HFFc6 (cell line): Measurements from ENCODE around the gene NLGN1. TPM values are rescaled to one million over a fixed set of nuclear protein-coding genes. Genes with fewer than 3 reads are reported as not detected.

ENCODE experiments used
- DNase-seq: peaks from one replicate; pipeline ENCODE4 v3.0.0-alpha.2; 2018
- H3K27ac Mint-ChIP-seq: 2 replicates; pipeline ENCODE4 v1.8.0; 2020; ENCODE audit warnings: mild to moderate bottlenecking, mixed read lengths
- H3K27me3 Mint-ChIP-seq: 2 replicates; pipeline ENCODE4 v1.8.0; 2021; ENCODE audit warnings: mild to moderate bottlenecking, moderate library complexity, mixed read lengths; ENCODE audit not compliant: insufficient read depth
- H3K36me3 Mint-ChIP-seq: 2 replicates; pipeline ENCODE4 v1.8.0; 2021; ENCODE audit warnings: low read depth, mixed read lengths
- H3K4me1 Mint-ChIP-seq: 2 replicates; pipeline ENCODE4 v1.8.0; 2020; ENCODE audit warnings: low read depth, mixed read lengths
- H3K4me3 Mint-ChIP-seq: 2 replicates; pipeline ENCODE4 v1.8.0; 2020; ENCODE audit warnings: mild to moderate bottlenecking, moderate library complexity, mixed read lengths
- H3K9me3 Mint-ChIP-seq: 2 replicates; pipeline ENCODE4 v1.8.0; 2020; ENCODE audit warnings: mild to moderate bottlenecking, mixed read lengths
- total RNA-seq, 6 experiments: library from RNA; stranded (reverse); fragmentation: NEBNext Ultra II Directional; extraction: Animal tissue kit (Norgen Biotek cat#: 25700); gene quantifications; 2 replicates in 1 of 6; 3 replicates in 5 of 6; pipeline ENCODE4 v1.2.3, GENCODE V29; 2021
- TF ChIP-seq, protein P1 (sequence below): fragments of 200-600 bp; sonication (generic); IDR thresholded peaks from 2 replicates; pipeline ENCODE4 v1.5.0; 2021; ENCODE audit warnings: antibody characterized with exemption, mild to moderate bottlenecking

The NLGN1 gene
- total RNA-seq, 6 experiments from 2014 or later, result 10.0 to 17.2 (median 15.7) TPM

DNA sequence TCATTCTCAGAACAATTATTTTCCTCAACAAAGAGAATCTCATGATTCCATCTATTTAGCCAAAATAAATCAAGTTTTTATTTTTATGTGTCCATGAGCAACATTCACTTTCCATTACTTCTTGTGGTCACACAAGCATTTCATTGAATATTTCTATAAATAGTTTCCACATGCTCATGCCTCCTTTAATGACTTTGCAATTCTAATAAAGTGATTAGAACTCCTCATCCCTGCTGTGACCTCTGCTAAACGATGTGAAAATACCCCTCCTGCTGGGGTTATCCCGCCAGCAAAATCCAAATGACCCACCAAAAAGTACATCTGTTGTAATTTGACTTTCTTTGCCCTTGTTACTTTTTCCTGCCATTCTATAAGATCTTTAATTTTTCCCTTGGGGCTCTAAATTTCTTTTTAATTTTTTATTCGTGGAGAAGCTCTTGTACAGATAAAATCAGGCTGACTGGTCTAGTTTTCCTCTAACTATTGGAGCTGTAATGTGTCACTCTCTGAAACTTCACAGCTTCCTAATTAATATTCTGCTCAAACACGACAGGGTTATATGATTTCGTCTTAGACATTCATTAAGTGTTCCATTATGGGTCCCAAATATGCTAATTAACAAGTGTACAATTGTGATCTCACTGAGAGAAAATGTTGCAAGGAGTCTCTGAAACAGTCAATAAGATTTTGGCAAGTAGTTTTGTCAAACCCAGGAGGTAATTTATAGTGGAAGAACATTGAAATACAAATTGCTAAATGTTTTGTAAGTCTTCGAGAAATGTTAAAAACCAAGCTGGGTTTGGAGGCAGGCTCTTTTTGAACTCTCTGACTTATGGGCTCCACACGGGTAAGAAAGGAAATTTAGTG, 928.5 kb downstream of the NLGN1 start:
- peaks cover 10% of the 10 kb centered on the region for H3K36me3 Mint-ChIP-seq
- peak overlapping the region; percentile 39 for H3K4me3 Mint-ChIP-seq

DNA sequence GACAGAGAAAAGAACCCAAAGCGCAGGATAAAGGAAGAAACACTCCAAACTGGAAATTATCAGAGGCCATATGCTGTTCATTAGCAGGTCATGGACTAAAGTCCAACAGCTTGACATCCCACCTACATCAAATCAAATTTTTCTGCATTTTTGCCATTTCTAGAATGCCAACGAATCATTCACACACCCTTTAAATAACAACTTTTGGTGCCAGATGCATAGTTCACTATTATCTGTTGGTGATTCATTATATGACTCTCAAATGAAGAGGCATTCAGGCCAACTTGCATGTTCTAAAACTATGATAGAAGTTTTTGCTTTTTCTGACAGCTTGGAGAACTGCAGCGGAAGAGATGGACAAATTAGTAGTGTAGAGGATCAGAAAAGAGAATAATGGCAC, 931.8 kb downstream of the NLGN1 start:
- Mint-ChIP-seq H3K9me3 (no peaks in the 10 kb centered on the region), H3K36me3 (peaks cover 14% of the 10 kb centered on the region; the same call in 1 of the 2 replicates), H3K27me3 (peaks cover 2% of the 10 kb centered on the region; the same call in 1 of the 2 replicates), H3K4me1 (peaks cover 80% of the 10 kb centered on the region), H3K27ac (peak overlapping the region; percentile 75), H3K4me3 (peak overlapping the region; percentile 64)
- TF ChIP-seq, protein P1, sequence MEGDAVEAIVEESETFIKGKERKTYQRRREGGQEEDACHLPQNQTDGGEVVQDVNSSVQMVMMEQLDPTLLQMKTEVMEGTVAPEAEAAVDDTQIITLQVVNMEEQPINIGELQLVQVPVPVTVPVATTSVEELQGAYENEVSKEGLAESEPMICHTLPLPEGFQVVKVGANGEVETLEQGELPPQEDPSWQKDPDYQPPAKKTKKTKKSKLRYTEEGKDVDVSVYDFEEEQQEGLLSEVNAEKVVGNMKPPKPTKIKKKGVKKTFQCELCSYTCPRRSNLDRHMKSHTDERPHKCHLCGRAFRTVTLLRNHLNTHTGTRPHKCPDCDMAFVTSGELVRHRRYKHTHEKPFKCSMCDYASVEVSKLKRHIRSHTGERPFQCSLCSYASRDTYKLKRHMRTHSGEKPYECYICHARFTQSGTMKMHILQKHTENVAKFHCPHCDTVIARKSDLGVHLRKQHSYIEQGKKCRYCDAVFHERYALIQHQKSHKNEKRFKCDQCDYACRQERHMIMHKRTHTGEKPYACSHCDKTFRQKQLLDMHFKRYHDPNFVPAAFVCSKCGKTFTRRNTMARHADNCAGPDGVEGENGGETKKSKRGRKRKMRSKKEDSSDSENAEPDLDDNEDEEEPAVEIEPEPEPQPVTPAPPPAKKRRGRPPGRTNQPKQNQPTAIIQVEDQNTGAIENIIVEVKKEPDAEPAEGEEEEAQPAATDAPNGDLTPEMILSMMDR, result no peak
- DNase-seq, result peak; percentile 77

More for the DNA sequence above, 928.5 kb downstream of the NLGN1 start:
- peak; percentile 82 for DNase-seq
- Mint-ChIP-seq H3K27me3 (no peaks in the 10 kb centered on the region), H3K9me3 (peaks cover 3% of the 10 kb centered on the region), H3K4me1 (peaks cover 64% of the 10 kb centered on the region), H3K27ac (peak overlapping the region; percentile 90)
- TF ChIP-seq, protein P1, result peak; percentile 28; the same call in 1 of the 2 replicates

DNA sequence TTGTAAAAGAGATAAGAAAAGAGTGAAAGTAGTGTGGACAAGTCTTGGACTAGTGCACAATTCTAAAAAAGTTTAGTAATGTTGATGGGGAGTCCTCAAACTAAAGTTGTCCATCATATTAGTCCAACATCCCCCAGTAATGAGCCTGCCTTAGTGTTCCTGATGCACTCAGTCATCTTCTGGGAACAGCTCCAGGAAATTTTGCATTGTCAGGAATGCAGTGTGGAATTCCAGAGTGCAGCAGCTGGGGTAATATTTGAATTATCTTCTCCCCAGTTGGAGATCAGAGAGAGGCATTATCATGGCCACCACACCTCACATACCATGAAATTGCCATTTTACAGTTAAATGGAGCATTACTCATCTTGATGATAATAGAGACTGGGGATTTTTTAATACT, 932.8 kb downstream of the NLGN1 start:
- DNase-seq, result peak; percentile 94
- Mint-ChIP-seq H3K4me1 (peaks cover 72% of the 10 kb centered on the region), H3K27ac (peak overlapping the region; percentile 75), H3K36me3 (peaks cover 20% of the 10 kb centered on the region; the same call in 1 of the 2 replicates), H3K27me3 (peaks cover 2% of the 10 kb centered on the region; the same call in 1 of the 2 replicates), H3K4me3 (peak overlapping the region; percentile 63), H3K9me3 (no peaks in the 10 kb centered on the region)
- TF ChIP-seq, protein P1, result no peak

DNA sequence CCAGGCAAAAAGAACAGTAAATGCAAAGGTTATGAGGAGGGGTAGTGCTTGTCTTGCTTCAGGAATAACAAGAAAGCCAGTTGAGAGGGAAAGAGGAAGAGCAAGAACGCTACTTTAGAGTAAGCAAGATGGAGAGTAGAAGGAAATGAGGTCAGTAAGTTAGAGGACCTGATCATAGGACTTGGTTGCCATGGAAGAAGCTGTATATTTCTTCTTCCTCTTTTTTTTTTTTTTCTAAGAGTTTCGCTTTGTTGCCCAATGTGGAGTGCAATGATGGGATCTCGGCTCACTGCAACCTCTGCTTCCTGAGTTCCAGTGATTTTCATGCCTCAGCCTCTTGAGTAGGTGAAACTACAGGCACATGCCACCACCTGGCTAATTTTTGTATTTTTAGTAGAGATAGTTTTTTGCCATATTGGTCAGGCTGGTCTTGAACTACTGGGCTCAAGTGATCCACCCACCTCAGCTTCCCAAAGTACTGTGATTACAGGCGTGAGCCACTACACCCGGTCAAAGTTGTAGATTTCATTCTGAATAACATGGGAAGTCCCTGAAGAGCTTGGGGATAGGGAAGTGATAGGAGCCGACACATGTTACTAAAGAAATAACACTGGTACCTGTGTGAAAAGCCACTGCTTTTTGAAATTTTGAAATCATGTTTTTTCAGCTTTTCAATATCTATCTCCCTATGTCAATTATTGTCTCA, 933.7 kb downstream of the NLGN1 start:
- DNase-seq, result no peak
- Mint-ChIP-seq H3K27ac (peak overlapping the region; percentile 59), H3K4me3 (peak overlapping the region; percentile 11; the same call in 1 of the 2 replicates), H3K27me3 (peaks cover 2% of the 10 kb centered on the region; the same call in 1 of the 2 replicates), H3K4me1 (peaks cover 63% of the 10 kb centered on the region), H3K9me3 (no peaks in the 10 kb centered on the region), H3K36me3 (peaks cover 20% of the 10 kb centered on the region; the same call in 1 of the 2 replicates)
- TF ChIP-seq, protein P1, result no peak

DNA sequence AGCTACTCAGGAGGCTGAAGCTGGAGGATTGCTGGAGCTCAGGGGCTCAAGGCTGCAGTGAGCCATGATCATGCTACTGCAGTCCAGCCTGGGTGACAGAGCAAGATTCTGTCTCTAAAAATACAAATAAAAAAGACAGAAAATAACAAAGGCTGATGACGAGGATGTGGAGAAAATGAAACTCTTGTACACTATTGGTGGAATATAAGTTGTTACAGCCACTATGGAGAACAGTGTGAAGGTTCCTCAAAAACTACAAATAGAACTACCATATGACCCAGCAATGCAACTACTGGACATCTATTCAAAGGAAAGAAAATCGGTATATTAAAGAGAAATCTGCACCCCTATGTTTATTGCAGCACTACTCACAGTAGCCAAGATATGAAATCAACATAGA, 934.8 kb downstream of the NLGN1 start:
- no peak overlapping the region for H3K4me3 Mint-ChIP-seq
- DNase-seq, result no peak
- no peaks in the 10 kb centered on the region for H3K9me3 Mint-ChIP-seq
- TF ChIP-seq, protein P1, result no peak
- peaks cover 60% of the 10 kb centered on the region for H3K4me1 Mint-ChIP-seq
- H3K27ac Mint-ChIP-seq, result no peak overlapping the region
- peaks cover 2% of the 10 kb centered on the region; the same call in 1 of the 2 replicates for H3K27me3 Mint-ChIP-seq
- peaks cover 24% of the 10 kb centered on the region for H3K36me3 Mint-ChIP-seq
